K562 (cell line): ENCODE results near the gene FFAR4. TPM values are rescaled to one million over a fixed set of nuclear protein-coding genes. Genes with fewer than 3 reads are reported as not detected.

Experiments
- HINFP ChIP-seq: fragments of 450-650 bp; conservative IDR thresholded peaks from 2 replicates; pipeline ENCODE4 v1.6.1; 2016; ENCODE audit warnings: missing genetic modification characterization, low read depth, mild to moderate bottlenecking, control low read depth, missing compliant biosample characterization
- MTA3 ChIP-seq: fragments of 450-650 bp; formaldehyde crosslinking; IDR thresholded peaks from 2 replicates; pipeline ENCODE4 v1.6.1; 2017; ENCODE audit warnings: mild to moderate bottlenecking, borderline replicate concordance
- polyA plus RNA-seq, 8 experiments: library from polyadenylated mRNA; depleted of rRNA in 4 of 8; stranded (reverse) in 5 of 8; unstranded in 3 of 8; fragments of >200 nt; fragmentation: Nextera tagmentation in 2 of 8; fragmentation: Illumina TruSeq in 1 of 8; extraction: Ambion mirVana in 2 of 8; extraction: Trizol in 1 of 8; gene quantifications; 2 replicates each; pipeline versions ENCODE4 v1.2.1 to v1.2.3, GENCODE V29; 2011 to 2014; ENCODE audit warnings: inconsistent platforms in 1 of 8, missing spikeins in 1 of 8
- total RNA-seq, 7 experiments: library from RNA; depleted of rRNA in 6 of 7; stranded (reverse); fragments of >200 nt in 6 of 7; fragmentation: Illumina TruSeq in 2 of 7; extraction: Trizol in 2 of 7; gene quantifications; 2 replicates each; pipeline versions ENCODE4 v1.2.1 to v1.2.3, GENCODE V29; 2011 to 2021; ENCODE audit warnings: low replicate concordance in 1 of 7
- TF ChIP-seq, protein P1 (sequence below): sonication (generic); formaldehyde crosslinking; IDR thresholded peaks from 2 replicates; pipeline ENCODE4 v1.8.0; 2023; ENCODE audit warnings: missing genetic modification reagents, mild to moderate bottlenecking, borderline replicate concordance

FFAR4 gene
- total and polyA plus RNA-seq, 9 of the 15 experiments (the other 6 are each of a cell fraction or from before 2014, with no cell fraction given) = not detected

- TF ChIP-seq, protein P1, sequence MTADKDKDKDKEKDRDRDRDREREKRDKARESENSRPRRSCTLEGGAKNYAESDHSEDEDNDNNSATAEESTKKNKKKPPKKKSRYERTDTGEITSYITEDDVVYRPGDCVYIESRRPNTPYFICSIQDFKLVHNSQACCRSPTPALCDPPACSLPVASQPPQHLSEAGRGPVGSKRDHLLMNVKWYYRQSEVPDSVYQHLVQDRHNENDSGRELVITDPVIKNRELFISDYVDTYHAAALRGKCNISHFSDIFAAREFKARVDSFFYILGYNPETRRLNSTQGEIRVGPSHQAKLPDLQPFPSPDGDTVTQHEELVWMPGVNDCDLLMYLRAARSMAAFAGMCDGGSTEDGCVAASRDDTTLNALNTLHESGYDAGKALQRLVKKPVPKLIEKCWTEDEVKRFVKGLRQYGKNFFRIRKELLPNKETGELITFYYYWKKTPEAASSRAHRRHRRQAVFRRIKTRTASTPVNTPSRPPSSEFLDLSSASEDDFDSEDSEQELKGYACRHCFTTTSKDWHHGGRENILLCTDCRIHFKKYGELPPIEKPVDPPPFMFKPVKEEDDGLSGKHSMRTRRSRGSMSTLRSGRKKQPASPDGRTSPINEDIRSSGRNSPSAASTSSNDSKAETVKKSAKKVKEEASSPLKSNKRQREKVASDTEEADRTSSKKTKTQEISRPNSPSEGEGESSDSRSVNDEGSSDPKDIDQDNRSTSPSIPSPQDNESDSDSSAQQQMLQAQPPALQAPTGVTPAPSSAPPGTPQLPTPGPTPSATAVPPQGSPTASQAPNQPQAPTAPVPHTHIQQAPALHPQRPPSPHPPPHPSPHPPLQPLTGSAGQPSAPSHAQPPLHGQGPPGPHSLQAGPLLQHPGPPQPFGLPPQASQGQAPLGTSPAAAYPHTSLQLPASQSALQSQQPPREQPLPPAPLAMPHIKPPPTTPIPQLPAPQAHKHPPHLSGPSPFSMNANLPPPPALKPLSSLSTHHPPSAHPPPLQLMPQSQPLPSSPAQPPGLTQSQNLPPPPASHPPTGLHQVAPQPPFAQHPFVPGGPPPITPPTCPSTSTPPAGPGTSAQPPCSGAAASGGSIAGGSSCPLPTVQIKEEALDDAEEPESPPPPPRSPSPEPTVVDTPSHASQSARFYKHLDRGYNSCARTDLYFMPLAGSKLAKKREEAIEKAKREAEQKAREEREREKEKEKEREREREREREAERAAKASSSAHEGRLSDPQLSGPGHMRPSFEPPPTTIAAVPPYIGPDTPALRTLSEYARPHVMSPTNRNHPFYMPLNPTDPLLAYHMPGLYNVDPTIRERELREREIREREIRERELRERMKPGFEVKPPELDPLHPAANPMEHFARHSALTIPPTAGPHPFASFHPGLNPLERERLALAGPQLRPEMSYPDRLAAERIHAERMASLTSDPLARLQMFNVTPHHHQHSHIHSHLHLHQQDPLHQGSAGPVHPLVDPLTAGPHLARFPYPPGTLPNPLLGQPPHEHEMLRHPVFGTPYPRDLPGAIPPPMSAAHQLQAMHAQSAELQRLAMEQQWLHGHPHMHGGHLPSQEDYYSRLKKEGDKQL (CRISPR knock-in tag) = no peak
- TF ChIP-seq MTA3 = no peak
- no peak for TF ChIP-seq HINFP (tag)
- TF ChIP-seq, all 486 proteins: peak for 0
Measured at GRCh38 chr10:93620925-93621324, 54.5 kb downstream of the FFAR4 start (continued).
